Ishikawa (cell line): Measurements from ENCODE around the gene ZNF687.

Experiments
- CEBPB ChIP-seq: IDR thresholded peaks from 2 replicates; pipeline ENCODE4 v1.6.1; 2012
- CREB1 ChIP-seq: IDR thresholded peaks from 2 replicates; pipeline ENCODE4 v1.6.1; 2012; ENCODE audit warnings: low read depth
- EGR1 ChIP-seq: IDR thresholded peaks from 2 replicates; pipeline ENCODE4 v1.6.1; 2012
- EP300 ChIP-seq: IDR thresholded peaks from 2 replicates; pipeline ENCODE4 v1.6.1; 2012; ENCODE audit warnings: borderline replicate concordance
- FOXM1 ChIP-seq: IDR thresholded peaks from 2 replicates; pipeline ENCODE4 v1.6.1; 2012; ENCODE audit warnings: low read depth, borderline replicate concordance
- MAX ChIP-seq: IDR thresholded peaks from 2 replicates; pipeline ENCODE4 v1.6.1; 2012
- NFIC ChIP-seq: IDR thresholded peaks from 2 replicates; pipeline ENCODE4 v1.6.1; 2012
- RAD21 ChIP-seq: IDR thresholded peaks from 2 replicates; pipeline ENCODE4 v1.6.1; 2012; ENCODE audit warnings: low read depth
- REST ChIP-seq: IDR thresholded peaks from 2 replicates; pipeline ENCODE4 v1.6.1; 2012; ENCODE audit warnings: low read depth, mild to moderate bottlenecking
- TAF1 ChIP-seq: IDR thresholded peaks from 2 replicates; pipeline ENCODE4 v1.6.1; 2012; ENCODE audit warnings: low read depth, mild to moderate bottlenecking
- TCF12 ChIP-seq: IDR thresholded peaks from 2 replicates; pipeline ENCODE4 v1.6.1; 2012; ENCODE audit warnings: low read depth
- TEAD4 ChIP-seq: IDR thresholded peaks from 2 replicates; pipeline ENCODE4 v1.6.1; 2012
- USF1 ChIP-seq: IDR thresholded peaks from 2 replicates; pipeline ENCODE4 v1.6.1; 2012
- YY1 ChIP-seq: IDR thresholded peaks from 2 replicates; pipeline ENCODE4 v1.6.1; 2012; ENCODE audit warnings: low read depth
- ZBTB7A ChIP-seq: IDR thresholded peaks from 2 replicates; pipeline ENCODE4 v1.6.1; 2012; ENCODE audit warnings: low read depth

Gene ZNF687

GRCh38 chr1:151309811-151310323, 27.8 kb downstream of the ZNF687 start:
- no peak for TF ChIP-seq EGR1
- TF ChIP-seq TCF12, result no peak
- no peak for TF ChIP-seq NFIC
- no peak for TF ChIP-seq TEAD4
- TF ChIP-seq TAF1, result no peak
- no peak for TF ChIP-seq CREB1
- TF ChIP-seq REST, result no peak
- no peak for TF ChIP-seq MAX
- no peak for TF ChIP-seq FOXM1
- TF ChIP-seq CEBPB, result no peak
- TF ChIP-seq USF1, result no peak
- no peak for TF ChIP-seq ZBTB7A
- TF ChIP-seq RAD21, result no peak

- no peak for TF ChIP-seq TAF1
- TF ChIP-seq TEAD4, result no peak
- no peak for TF ChIP-seq FOXM1
- no peak for TF ChIP-seq NFIC
- TF ChIP-seq CREB1, result no peak
- TF ChIP-seq TCF12, result no peak
- no peak for TF ChIP-seq ZBTB7A
- TF ChIP-seq USF1, result no peak
- TF ChIP-seq MAX, result no peak
- no peak for TF ChIP-seq CEBPB
- no peak for TF ChIP-seq EP300
Observed at GRCh38 chr1:151311011-151311410, 28.9 kb downstream of the ZNF687 start.

- TF ChIP-seq YY1, result no peak
- no peak for TF ChIP-seq TEAD4
- TF ChIP-seq NFIC, result peak; percentile 33; the same call in 1 of the 2 replicates
- peak; percentile 85 for TF ChIP-seq CEBPB
- peak; percentile 58; the same call in 1 of the 2 replicates for TF ChIP-seq TCF12
Observed at GRCh38 chr1:151311589-151312331, 29.7 kb downstream of the ZNF687 start.

GRCh38 chr1:151312411-151312810, 30.3 kb downstream of the ZNF687 start:
- no peak for TF ChIP-seq REST
- no peak for TF ChIP-seq MAX
- TF ChIP-seq RAD21, result no peak
- TF ChIP-seq NFIC, result no peak
- TF ChIP-seq EP300, result no peak
- TF ChIP-seq TCF12, result no peak
- TF ChIP-seq CREB1, result no peak
- TF ChIP-seq YY1, result no peak
- no peak for TF ChIP-seq FOXM1
- TF ChIP-seq TAF1, result no peak
- TF ChIP-seq EGR1, result no peak
- TF ChIP-seq ZBTB7A, result no peak
- TF ChIP-seq CEBPB, result no peak

- TF ChIP-seq TAF1, result no peak
- TF ChIP-seq USF1, result no peak
- TF ChIP-seq CREB1, result no peak
Observed at GRCh38 chr1:151312826-151313225, 30.7 kb downstream of the ZNF687 start.

- no peak for TF ChIP-seq ZBTB7A
- no peak for TF ChIP-seq USF1
- TF ChIP-seq EGR1, result no peak
- TF ChIP-seq YY1, result no peak
- no peak for TF ChIP-seq MAX
- TF ChIP-seq EP300, result no peak
- TF ChIP-seq TCF12, result no peak
- TF ChIP-seq RAD21, result no peak
- TF ChIP-seq TEAD4, result no peak
- TF ChIP-seq CREB1, result no peak
Observed at GRCh38 chr1:151313501-151313900, 31.4 kb downstream of the ZNF687 start.
